Effector memory CD4-positive, alpha-beta T cell (primary cell): Measurements from ENCODE around the gene KMO.

ENCODE experiments used
- DNase-seq, 3 donors: peaks; one replicate each; pipeline ENCODE4 v3.0.0-alpha.2; 2020
- H3K27ac ChIP-seq: 2 replicates; pipeline ENCODE4 v1.7.0; 2013; ENCODE audit warnings: mild to moderate bottlenecking, low read length, moderate library complexity; ENCODE audit not compliant: insufficient read depth, poor library complexity, severe bottlenecking
- H3K27me3 ChIP-seq: replicated peaks from 2 replicates; pipeline ENCODE4 v1.7.0; 2013; ENCODE audit warnings: mild to moderate bottlenecking, low read length; ENCODE audit not compliant: insufficient read depth, control insufficient read depth, poor library complexity, severe bottlenecking
- H3K36me3 ChIP-seq: 2 replicates; pipeline ENCODE4 v1.7.0; 2013; ENCODE audit warnings: mild to moderate bottlenecking, low read length, moderate library complexity; ENCODE audit not compliant: control insufficient read depth, insufficient read depth
- H3K4me1 ChIP-seq: 2 replicates; pipeline ENCODE4 v1.7.0; 2013; ENCODE audit warnings: low read length, mild to moderate bottlenecking; ENCODE audit not compliant: control insufficient read depth, insufficient read depth, poor library complexity, severe bottlenecking
- H3K4me3 ChIP-seq: 2 replicates; pipeline ENCODE4 v1.7.0; 2013; ENCODE audit warnings: low read length, low read depth, mild to moderate bottlenecking; ENCODE audit not compliant: insufficient read depth, poor library complexity, severe bottlenecking
- H3K9me3 ChIP-seq: 2 replicates; pipeline ENCODE4 v1.7.0; 2013; ENCODE audit warnings: mild to moderate bottlenecking, low read length, moderate library complexity; ENCODE audit not compliant: control insufficient read depth
- total RNA-seq, 3 donors: gene quantifications; one replicate each; lab custom pipeline; 2026; lab: John Stamatoyannopoulos, UW

The KMO gene
- 0 to 0.39 (median 0.17) reads per million in 3 donors for total RNA-seq

DNA sequence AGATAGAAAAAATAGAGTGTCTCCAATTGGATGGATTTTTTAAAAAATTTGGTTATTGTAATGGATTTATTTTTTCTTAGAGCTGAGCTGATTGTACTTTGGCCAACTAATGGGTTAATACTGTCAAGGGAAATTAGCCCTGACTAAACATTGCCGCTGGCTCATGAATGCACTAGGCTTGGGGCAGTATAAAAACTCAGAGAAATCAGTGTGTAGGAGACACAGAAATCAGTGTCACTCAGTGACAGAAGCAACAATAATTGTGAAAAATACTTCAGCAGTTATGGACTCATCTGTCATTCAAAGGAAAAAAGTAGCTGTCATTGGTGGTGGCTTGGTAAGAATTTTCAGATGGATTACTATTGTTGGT, at the start of gene KMO:
Gene KMO (plus strand): TSS at position 217 of the 370 bp plus-strand sequence. CDS start 67 bp downstream, at position 284.
- H3K4me3 ChIP-seq, result peak within 1 kb of the TSS; percentile 51
- no peak within 1 kb of the TSS for H3K27ac ChIP-seq
- no peaks in the 10 kb centered on the region for H3K36me3 ChIP-seq
- no peak for DNase-seq
- H3K9me3 ChIP-seq, result no peaks in the 10 kb centered on the region
- no peaks in the 10 kb centered on the region for H3K4me1 ChIP-seq
- H3K27me3 ChIP-seq, result no peaks in the 10 kb centered on the region

DNA sequence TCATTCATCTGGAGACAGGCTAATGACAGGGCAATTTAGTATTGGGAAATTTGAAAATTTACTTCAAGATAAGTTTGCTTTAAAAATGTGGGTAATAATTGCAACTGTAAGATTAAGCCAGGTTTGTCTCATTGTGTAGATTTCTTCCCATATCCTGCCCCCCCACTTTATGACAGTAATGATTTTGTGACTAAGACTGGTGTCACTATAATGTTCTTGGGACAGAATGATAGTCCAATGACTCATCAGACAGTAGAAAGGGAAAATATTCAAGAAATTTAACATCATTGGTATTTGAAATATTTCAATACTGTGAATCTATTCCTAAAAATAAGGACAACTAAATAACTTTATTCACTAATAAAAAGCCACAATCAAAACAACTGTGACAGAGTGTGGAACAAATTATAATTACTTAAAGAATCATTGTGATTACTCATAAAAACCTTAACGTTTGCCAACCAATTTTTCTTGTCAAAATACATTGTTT, 49.4 kb upstream of the KMO start:
- Histone ChIP-seq H3K9me3 (no peaks in the 10 kb centered on the region), H3K27ac (no peak overlapping the region), H3K27me3 (no peaks in the 10 kb centered on the region), H3K4me3 (no peak overlapping the region), H3K4me1 (no peaks in the 10 kb centered on the region), H3K36me3 (no peaks in the 10 kb centered on the region)
- DNase-seq, result no peak

DNA sequence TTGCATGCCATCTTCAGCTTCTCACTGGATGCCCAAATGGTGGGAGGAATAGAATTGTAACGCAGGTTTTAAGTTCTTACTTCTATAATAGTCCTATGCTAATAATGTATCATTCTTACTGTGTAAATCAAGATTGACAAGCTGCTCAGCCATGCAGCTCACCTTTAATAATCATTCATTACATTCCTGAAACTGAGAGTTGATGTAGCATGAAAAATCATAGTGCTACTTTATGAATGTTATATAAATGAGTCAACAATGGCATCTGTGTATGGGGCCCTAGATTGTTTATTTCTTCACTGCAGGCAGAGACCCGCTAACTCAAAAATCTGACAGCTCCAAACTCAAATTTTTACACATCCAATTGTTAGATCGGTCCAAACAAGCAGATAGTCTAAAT, 47.0 kb upstream of the KMO start:
- no peaks in the 10 kb centered on the region for H3K36me3 ChIP-seq
- no peaks in the 10 kb centered on the region for H3K4me1 ChIP-seq
- H3K27ac ChIP-seq, result no peak overlapping the region
- H3K27me3 ChIP-seq, result no peaks in the 10 kb centered on the region
- no peak overlapping the region for H3K4me3 ChIP-seq
- no peak for DNase-seq
- no peaks in the 10 kb centered on the region for H3K9me3 ChIP-seq

DNA sequence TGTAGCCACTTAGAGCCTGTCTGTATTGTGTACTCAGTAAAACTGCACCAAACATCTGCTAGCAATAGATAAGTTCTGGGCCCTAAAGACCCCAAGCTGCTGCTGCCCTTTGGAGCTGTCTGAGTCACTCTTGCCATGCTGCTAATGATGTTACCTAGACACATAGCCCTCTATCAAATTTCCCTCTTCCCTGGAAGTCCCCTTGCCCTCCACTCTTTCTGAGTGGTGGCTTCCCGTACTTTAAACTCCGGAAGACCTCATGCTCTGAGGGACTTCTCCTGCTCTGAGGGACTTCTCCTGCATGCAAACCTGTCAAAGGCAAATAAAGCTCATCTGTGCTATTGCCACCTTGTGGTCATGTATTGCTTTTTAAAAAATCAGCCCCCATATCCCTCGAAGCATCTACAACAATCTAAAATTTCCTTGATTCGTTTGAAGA, 46.6 kb upstream of the KMO start:
- Histone ChIP-seq H3K9me3 (no peaks in the 10 kb centered on the region), H3K4me3 (no peak overlapping the region), H3K27ac (no peak overlapping the region), H3K4me1 (no peaks in the 10 kb centered on the region), H3K36me3 (no peaks in the 10 kb centered on the region), H3K27me3 (no peaks in the 10 kb centered on the region)
- DNase-seq, result no peak

DNA sequence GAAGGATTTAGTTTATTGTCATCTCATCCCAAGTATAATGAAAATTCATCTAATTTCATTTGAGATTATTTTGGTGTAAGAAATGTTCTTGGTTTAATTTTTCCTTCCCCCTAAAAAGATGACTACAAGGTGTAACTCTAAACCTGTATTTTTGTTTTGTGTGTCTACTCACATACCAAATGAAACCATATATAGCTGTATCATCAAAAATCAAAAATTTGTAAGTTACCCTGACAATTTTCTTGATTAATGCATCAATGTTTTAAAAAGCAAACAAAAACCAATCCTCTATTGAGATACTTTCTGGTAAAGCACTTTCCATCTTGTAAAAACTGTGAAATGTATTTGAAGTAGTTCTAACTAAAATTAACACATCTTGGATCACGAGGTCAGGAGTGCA, 43.4 kb upstream of the KMO start:
- DNase-seq, result no peak
- H3K27me3 ChIP-seq, result no peaks in the 10 kb centered on the region
- no peak overlapping the region for H3K4me3 ChIP-seq
- H3K9me3 ChIP-seq, result no peaks in the 10 kb centered on the region
- H3K27ac ChIP-seq, result no peak overlapping the region
- H3K36me3 ChIP-seq, result no peaks in the 10 kb centered on the region
- H3K4me1 ChIP-seq, result no peaks in the 10 kb centered on the region

DNA sequence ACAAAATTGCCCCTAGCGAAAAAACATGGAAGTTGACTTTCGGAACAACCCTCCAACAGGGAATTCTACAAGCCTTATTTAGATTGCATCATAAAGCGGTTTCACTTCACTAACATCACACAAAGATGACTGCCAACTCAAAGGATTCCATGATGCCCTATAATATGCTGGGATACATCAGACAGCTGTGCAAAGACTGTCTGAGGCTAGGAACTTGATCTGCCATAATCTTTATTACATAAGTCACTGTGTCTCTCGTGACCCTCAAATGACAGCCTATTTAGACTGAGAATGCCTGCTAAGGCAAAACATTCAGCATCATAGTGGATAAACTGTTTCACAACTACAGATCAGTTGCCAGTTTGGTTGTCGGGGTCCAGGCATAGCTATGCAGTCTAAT, 36.4 kb upstream of the KMO start:
- H3K27ac ChIP-seq, result no peak overlapping the region
- H3K4me3 ChIP-seq, result no peak overlapping the region
- H3K27me3 ChIP-seq, result no peaks in the 10 kb centered on the region
- H3K36me3 ChIP-seq, result peaks cover 30% of the 10 kb centered on the region
- no peaks in the 10 kb centered on the region for H3K4me1 ChIP-seq
- no peak for DNase-seq
- no peaks in the 10 kb centered on the region for H3K9me3 ChIP-seq

DNA sequence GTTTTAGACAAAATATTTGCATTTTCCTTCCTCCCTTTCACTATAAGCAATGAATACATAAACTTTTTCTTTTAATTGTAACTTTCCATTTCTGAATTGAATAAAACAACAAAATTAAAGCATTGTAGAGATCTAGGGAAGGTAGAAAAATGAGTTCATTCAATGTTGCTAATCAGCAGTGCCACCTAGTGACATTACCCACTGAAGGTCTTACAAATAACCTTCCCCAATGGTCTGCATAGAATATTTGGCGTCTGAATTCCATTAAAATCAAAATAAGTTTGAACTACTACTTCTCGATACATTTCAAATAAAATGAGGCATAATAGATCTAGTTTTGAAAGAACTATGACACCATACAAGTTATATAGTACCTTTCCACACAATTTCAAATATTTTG, 32.3 kb upstream of the KMO start:
- no peak for DNase-seq
- Histone ChIP-seq H3K27ac (no peak overlapping the region), H3K9me3 (no peaks in the 10 kb centered on the region), H3K4me1 (no peaks in the 10 kb centered on the region), H3K4me3 (no peak overlapping the region), H3K36me3 (peaks cover 52% of the 10 kb centered on the region), H3K27me3 (no peaks in the 10 kb centered on the region)

DNA sequence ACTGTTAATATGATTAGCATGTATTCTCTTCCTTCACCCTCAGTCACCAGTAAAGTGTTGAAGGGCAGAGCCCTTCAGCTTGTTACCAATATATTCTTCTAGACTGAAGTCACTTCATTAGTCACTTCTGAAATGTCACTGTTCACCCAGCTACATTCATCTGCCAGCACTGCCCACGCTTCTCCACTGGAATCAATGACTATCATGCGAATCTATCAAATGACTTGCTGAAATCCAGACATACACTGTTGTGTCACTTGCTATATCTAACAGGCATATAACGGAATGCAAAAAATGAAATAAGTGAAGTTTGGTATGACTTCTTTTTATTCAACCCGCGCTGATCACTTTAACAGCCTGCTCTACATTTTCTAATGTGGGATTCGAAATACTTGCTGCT, 28.7 kb upstream of the KMO start:
- Histone ChIP-seq H3K4me3 (no peak overlapping the region), H3K36me3 (peaks cover 65% of the 10 kb centered on the region)

DNA sequence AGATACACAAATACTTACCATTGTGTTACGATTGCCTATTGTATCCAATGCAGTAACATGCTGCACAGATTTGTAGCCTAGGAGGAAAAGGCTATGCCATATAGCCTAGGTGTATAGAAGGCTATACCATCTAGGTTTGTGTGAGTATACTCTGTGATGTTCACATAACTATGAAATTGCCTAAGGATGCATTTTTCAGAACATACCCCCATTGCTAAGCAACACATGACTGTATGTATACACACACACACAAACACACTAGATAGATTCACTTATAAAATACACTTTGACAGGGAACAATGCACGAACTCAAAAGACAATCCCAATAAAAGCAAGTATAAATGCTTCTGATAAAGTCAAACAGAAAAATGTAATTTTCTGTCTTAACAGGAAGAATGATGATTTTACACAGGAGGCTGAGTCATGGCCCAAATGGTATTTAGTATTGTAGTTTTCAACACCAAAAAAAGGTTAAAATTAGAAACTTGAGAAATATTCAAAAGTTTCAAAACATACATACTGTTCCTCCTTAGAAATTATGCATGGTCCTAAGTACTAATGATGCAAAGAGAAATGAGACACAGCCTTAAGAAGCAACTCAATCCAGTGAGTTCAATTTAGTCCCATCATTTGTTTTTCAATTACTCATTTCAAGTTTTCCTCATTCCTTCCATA, 24.9 kb upstream of the KMO start:
- no peaks in the 10 kb centered on the region for H3K4me1 ChIP-seq
- no peak for DNase-seq
- H3K4me3 ChIP-seq, result no peak overlapping the region
- no peak overlapping the region for H3K27ac ChIP-seq
- no peaks in the 10 kb centered on the region for H3K9me3 ChIP-seq
- H3K36me3 ChIP-seq, result peaks cover 77% of the 10 kb centered on the region
- no peaks in the 10 kb centered on the region for H3K27me3 ChIP-seq

More for the DNA sequence above, 28.7 kb upstream of the KMO start:
- H3K27ac ChIP-seq, result no peak overlapping the region
- DNase-seq, result no peak
- no peaks in the 10 kb centered on the region for H3K9me3 ChIP-seq
- no peaks in the 10 kb centered on the region for H3K4me1 ChIP-seq
- H3K27me3 ChIP-seq, result no peaks in the 10 kb centered on the region

DNA sequence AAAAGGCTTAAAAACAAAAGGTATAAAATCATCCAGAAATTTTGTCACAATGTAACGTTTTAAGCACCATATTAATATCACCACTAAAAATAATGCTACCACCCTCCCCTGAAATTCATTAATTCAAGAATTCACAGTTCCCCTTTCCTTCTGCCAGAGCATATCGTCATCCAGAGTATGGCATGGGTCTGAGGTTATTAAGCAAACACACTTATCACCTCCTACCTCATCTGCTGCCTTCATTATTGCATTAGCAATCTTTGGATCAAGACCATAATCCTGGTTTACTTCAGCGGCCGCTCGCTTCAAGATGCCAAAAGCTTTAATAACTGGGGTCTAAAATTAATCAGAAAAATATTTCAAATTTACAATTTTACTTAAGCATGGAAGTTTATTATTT, 18.8 kb upstream of the KMO start:
- H3K27ac ChIP-seq, result no peak overlapping the region
- DNase-seq, result no peak
- no peaks in the 10 kb centered on the region for H3K9me3 ChIP-seq
- no peaks in the 10 kb centered on the region for H3K4me1 ChIP-seq
- no peaks in the 10 kb centered on the region for H3K27me3 ChIP-seq
- no peak overlapping the region for H3K4me3 ChIP-seq
- H3K36me3 ChIP-seq, result peaks cover 34% of the 10 kb centered on the region
